Parathyroid adenoma (tissue), 2 donors: ENCODE data around the gene CD2AP.

Source experiments
- H2AFZ ChIP-seq: fragments of 300-600 bp; sonication (generic); one replicate; pipeline ENCODE4 v1.7.0; 2017; ENCODE audit warnings: antibody characterized with exemption, mild to moderate bottlenecking
- H3K27ac ChIP-seq: fragments of 300-600 bp; sonication (generic); one replicate; pipeline ENCODE4 v1.7.0; 2017
- H3K27me3 ChIP-seq: fragments of 300-600 bp; sonication (generic); one replicate; pipeline ENCODE4 v1.7.0; 2017; ENCODE audit warnings: low read length; ENCODE audit not compliant: control insufficient read depth, insufficient read depth
- H3K36me3 ChIP-seq: fragments of 300-600 bp; sonication (generic); one replicate; pipeline ENCODE4 v1.7.0; 2017; ENCODE audit warnings: low read length; ENCODE audit not compliant: control insufficient read depth, insufficient read depth
- H3K4me1 ChIP-seq: fragments of 300-600 bp; sonication (generic); one replicate; pipeline ENCODE4 v1.7.0; 2017; ENCODE audit warnings: control low read depth
- H3K4me2 ChIP-seq: fragments of 300-600 bp; sonication (generic); one replicate; pipeline ENCODE4 v1.7.0; 2017; ENCODE audit warnings: low read length
- H3K4me3 ChIP-seq: fragments of 300-600 bp; sonication (generic); one replicate; pipeline ENCODE4 v1.7.0; 2017; ENCODE audit warnings: low read depth, low read length
- H3K79me2 ChIP-seq: fragments of 300-600 bp; sonication (generic); one replicate; pipeline ENCODE4 v1.7.0; 2017; ENCODE audit warnings: control low read depth
- H3K9ac ChIP-seq: fragments of 300-600 bp; sonication (generic); one replicate; pipeline ENCODE4 v1.7.0; 2017; ENCODE audit warnings: mild to moderate bottlenecking
- H3K9me3 ChIP-seq: fragments of 300-600 bp; sonication (generic); one replicate; pipeline ENCODE4 v1.7.0; 2017; ENCODE audit warnings: low read length; ENCODE audit not compliant: control insufficient read depth
- TF ChIP-seq, protein P1 (sequence below): fragments of 300-600 bp; sonication (generic); IDR thresholded peaks from one replicate; pipeline ENCODE4 v1.7.0; 2017; ENCODE audit warnings: antibody characterized with exemption, mild to moderate bottlenecking
- donor health status: primary hyperparathyroidism.

Gene CD2AP

DNA sequence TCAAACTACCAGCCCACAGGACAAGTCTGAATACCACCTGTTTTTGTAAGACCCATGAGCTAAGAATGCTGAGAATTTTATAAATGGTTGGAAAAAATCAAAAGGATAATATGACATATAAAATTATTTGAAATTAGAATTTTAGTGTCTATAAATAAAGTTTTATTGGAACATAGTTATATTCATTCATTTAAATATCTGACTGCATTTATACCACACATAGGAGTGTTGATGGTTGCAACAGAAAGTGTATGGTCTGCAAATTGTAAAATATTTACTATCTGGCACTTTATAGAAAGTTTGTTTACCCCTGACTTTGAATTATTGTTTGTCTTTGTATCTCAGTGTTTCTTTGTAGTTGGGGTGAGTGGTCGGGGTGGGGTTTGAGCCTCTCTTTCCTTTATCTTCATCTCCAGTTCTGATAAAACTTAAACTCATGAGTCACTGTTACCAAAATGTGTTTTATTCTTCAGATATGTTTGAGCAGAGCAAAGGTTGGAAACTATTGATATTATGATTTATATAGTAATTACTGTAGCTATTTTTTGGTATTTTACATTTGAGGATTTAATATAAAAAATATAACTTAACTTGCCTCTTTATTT, 55.5 kb downstream of the CD2AP start:
- peaks cover 2% of the 10 kb centered on the region for H3K4me1 ChIP-seq
- TF ChIP-seq, protein P1, sequence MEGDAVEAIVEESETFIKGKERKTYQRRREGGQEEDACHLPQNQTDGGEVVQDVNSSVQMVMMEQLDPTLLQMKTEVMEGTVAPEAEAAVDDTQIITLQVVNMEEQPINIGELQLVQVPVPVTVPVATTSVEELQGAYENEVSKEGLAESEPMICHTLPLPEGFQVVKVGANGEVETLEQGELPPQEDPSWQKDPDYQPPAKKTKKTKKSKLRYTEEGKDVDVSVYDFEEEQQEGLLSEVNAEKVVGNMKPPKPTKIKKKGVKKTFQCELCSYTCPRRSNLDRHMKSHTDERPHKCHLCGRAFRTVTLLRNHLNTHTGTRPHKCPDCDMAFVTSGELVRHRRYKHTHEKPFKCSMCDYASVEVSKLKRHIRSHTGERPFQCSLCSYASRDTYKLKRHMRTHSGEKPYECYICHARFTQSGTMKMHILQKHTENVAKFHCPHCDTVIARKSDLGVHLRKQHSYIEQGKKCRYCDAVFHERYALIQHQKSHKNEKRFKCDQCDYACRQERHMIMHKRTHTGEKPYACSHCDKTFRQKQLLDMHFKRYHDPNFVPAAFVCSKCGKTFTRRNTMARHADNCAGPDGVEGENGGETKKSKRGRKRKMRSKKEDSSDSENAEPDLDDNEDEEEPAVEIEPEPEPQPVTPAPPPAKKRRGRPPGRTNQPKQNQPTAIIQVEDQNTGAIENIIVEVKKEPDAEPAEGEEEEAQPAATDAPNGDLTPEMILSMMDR, result no peak
- no peak overlapping the region for H3K9ac ChIP-seq
- no peak overlapping the region for H3K4me3 ChIP-seq
- H3K27me3 ChIP-seq, result no peaks in the 10 kb centered on the region
- H3K27ac ChIP-seq, result no peak overlapping the region
- H2AFZ ChIP-seq, result no peak overlapping the region
- no peaks in the 10 kb centered on the region for H3K9me3 ChIP-seq
- peaks cover 7% of the 10 kb centered on the region for H3K79me2 ChIP-seq
- H3K4me2 ChIP-seq, result no peak overlapping the region
- no peaks in the 10 kb centered on the region for H3K36me3 ChIP-seq

- no peak overlapping the region for H3K27ac ChIP-seq
- H3K79me2 ChIP-seq, result peaks cover 5% of the 10 kb centered on the region
- H3K4me3 ChIP-seq, result no peak overlapping the region
- H3K36me3 ChIP-seq, result no peaks in the 10 kb centered on the region
- H3K4me1 ChIP-seq, result peaks cover 2% of the 10 kb centered on the region
- no peak overlapping the region for H3K9ac ChIP-seq
- TF ChIP-seq, protein P1, result no peak
- H2AFZ ChIP-seq, result no peak overlapping the region
- H3K9me3 ChIP-seq, result no peaks in the 10 kb centered on the region
- H3K27me3 ChIP-seq, result no peaks in the 10 kb centered on the region
- H3K4me2 ChIP-seq, result no peak overlapping the region
These were observed 56.5 kb downstream of the CD2AP start for GRCh38 chr6:47534063-47534462.

DNA sequence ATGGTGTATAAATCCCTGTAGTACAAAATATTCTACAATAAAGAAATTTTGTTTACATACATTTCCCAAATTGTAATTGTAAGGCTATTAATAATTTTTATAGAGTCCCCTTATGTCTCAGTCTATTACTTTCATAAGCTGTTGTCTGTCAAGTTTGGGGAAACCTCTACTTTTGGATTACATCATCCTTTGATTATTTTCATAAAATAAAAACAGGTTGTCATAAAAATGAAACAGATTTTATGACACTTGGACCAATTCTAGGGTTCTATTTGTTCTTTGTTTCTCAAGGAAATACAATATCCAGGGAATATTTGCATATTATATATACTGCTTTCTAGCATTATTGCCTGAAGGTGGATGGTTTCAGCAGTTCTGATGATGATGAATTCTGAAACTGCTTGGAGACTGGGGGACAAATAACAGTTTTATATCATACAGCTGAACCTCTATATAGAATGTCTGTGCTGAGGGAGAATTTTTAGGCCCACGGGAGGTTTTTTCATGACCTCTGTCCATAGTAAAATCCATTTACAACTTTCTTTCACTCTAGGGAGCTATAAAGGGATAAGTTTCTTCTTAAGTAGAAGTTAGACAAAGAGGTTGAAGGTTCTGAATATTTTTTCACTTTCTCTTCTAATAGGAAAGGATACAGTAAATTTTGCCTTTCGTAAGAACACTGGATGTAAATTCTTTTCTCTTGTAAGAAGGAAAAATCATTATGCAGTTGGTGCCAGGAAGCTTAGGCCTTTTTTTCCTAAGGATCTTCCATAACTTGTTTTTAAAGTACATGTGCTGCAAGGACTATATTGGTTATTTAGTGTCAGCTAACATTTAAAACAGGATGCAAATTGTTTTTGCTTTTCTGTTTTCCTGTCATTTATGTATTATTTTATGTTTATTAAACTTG, 58.0 kb downstream of the CD2AP start:
- H3K27ac ChIP-seq, result no peak overlapping the region
- H3K9me3 ChIP-seq, result no peaks in the 10 kb centered on the region
- no peak overlapping the region for H3K4me2 ChIP-seq
- no peaks in the 10 kb centered on the region for H3K27me3 ChIP-seq
- H3K4me1 ChIP-seq, result peaks cover 2% of the 10 kb centered on the region
- no peak overlapping the region for H2AFZ ChIP-seq
- peaks cover 5% of the 10 kb centered on the region for H3K79me2 ChIP-seq
- H3K36me3 ChIP-seq, result no peaks in the 10 kb centered on the region
- no peak overlapping the region for H3K9ac ChIP-seq
- TF ChIP-seq, protein P1, result no peak
- no peak overlapping the region for H3K4me3 ChIP-seq

DNA sequence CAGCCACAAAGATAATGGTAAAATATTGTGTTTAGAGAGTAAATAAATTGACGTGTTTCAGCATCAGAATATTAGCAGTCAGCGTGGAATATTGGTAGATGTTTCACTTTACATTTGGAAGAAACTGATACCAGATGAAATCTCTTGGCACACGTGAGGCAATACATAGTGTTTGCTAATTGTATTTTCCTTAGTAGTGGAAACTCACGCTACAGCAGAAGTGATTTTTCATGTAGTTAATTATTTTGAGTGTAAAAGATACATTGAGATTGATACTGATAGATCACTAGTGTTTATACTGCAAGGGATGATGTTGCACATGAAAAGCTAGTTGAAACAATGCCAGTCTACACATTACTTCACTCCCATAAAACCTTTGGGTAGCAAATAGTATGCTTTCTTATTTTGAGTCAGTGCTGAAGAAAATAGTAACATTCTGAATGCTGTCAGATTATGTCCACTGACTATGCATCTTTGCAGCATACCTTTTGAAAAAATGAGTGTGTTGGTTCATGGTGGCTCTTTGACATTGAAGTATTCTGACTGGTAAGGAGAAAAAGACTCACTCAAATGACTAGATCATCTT, 59.3 kb downstream of the CD2AP start:
- peaks cover 2% of the 10 kb centered on the region for H3K4me1 ChIP-seq
- H3K79me2 ChIP-seq, result peaks cover 5% of the 10 kb centered on the region
- no peaks in the 10 kb centered on the region for H3K9me3 ChIP-seq
- H3K36me3 ChIP-seq, result no peaks in the 10 kb centered on the region
- no peak overlapping the region for H3K9ac ChIP-seq
- H3K4me2 ChIP-seq, result no peak overlapping the region
- H3K4me3 ChIP-seq, result no peak overlapping the region
- H2AFZ ChIP-seq, result no peak overlapping the region
- TF ChIP-seq, protein P1, result no peak
- H3K27ac ChIP-seq, result no peak overlapping the region
- no peaks in the 10 kb centered on the region for H3K27me3 ChIP-seq
